ENCODE measurements around the gene UVSSA. TPM values are rescaled to one million over a fixed set of nuclear protein-coding genes. Genes with fewer than 3 reads are reported as not detected.
"Not testable (repeated sequence)": the region's sequence is repeated elsewhere in the genome, so short reads cannot be mapped to it uniquely, and the experiment has no call there.

Gene UVSSA
- total RNA-seq, 1 donor = 16.0 TPM

DNA sequence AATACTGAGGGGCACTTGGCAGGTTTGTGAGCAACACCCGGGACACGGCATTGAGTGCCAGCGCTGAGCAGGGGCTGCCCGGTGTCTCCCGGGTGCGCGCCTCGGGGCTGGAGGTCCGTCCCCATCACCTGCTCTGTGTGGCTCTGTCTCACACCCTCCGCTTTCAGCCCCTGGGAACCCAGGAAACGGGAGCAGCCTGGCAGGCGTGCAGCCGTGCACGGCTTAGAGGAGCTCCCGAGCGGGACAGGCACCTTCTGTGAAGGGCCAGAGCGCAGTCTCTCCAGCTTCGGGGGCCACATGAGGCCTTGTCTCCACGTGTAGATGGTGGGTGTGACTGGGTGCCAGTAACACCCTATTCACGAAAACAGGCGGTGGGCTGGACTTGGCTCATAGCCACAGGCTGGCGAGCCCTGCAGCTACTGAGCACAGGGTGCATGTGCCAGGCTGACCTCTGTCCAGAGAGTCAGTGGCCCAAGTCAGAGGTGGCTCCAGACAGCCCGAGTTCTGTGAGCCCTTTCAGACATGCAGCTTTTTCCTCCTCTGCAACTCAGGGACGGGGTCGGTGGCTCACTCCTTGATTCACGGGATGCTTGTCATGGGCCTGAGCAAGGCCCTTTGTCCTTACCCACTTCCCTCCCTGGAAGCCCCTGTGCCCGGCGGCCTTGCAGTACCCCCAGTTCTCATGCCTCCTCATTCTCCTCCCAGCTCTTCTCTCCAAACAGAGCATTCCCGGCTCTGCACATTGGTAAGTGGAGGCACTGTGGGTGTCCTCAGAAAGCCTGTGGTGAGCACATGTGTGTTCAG is 23.5 kb downstream of the UVSSA start:
- Histone ChIP-seq H3K4me3 (ENCODE audit: low read length) (no peak overlapping the region), H3K9me3 (ENCODE audit: low read depth, low read length) (no peaks in the 10 kb centered on the region), H3K27me3 (ENCODE audit: insufficient read depth, low read length) (no peaks in the 10 kb centered on the region), H3K4me1 (ENCODE audit: insufficient read depth, low read length) (no peaks in the 10 kb centered on the region)

DNA sequence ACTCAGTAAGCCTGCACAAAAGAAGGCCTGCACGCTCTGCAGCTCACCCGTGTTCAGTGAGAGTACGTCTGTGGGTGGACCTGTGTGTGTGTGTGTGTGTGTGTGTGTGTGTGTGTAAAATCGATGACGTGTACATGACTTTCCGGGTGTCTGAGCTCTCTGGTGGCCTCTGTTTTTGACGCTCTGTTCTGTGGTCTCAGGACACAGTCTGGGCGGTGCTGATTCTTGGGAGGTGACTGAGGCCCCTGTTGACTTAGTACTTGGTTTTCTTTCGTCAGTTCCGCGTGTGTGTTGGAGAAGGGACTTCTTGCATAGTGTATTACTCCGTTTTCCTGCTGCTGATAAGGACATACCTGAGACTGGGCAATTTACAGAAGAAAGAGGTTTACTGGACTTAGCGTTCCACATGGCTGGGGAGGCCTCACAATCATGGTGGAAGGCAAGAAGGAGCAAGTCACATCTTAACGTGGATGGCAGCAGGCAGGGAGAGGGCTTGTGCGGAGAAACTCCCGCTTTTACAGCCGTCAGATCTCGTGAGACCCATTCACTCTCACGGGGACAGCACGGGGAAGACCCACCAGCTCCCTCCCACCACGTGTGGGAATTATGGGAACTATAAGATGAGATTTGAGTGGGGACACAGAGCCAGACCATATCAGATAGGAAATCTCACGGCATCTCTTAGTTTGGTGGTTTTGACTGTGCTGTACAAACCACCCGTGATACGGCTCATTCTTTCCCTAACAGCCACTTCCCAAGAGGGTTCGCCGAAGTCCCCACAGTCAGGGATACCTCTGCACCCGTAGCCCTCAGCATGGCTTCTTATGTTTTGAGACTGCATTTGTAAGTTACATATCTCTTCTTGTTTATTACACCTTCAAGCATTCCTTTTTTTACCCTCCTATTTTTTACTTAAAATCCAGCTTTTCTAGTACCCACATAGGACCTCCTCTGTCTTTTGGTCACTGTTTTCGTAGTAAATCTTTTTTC is 24.5 kb downstream of the UVSSA start:
- Histone ChIP-seq H3K9me3 (ENCODE audit: low read depth, low read length) (no peaks in the 10 kb centered on the region), H3K4me1 (ENCODE audit: insufficient read depth, low read length) (no peaks in the 10 kb centered on the region), H3K27me3 (ENCODE audit: insufficient read depth, low read length) (no peaks in the 10 kb centered on the region), H3K4me3 (ENCODE audit: low read length) (no peak overlapping the region)

DNA sequence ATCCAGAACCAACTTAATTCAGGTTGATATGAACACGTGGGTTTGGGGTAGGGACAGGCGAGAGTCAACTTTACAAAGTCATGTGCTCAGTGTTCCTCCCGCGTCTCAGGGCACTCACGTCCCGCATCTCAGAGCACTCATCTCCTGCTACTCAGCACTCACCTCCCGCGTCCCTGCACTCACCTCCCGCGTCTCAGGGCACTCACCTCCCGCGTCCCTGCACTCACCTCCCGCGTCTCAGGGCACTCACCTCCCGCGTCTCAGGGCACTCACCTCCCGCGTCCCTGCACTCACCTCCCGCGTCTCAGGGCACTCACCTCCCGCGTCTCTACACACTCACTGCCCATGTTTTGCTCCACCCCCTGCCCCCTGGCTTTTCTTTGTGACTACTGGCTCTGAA is 25.6 kb downstream of the UVSSA start:
- H3K4me1 ChIP-seq (ENCODE audit: insufficient read depth, low read length) = not testable (repeated sequence)

DNA sequence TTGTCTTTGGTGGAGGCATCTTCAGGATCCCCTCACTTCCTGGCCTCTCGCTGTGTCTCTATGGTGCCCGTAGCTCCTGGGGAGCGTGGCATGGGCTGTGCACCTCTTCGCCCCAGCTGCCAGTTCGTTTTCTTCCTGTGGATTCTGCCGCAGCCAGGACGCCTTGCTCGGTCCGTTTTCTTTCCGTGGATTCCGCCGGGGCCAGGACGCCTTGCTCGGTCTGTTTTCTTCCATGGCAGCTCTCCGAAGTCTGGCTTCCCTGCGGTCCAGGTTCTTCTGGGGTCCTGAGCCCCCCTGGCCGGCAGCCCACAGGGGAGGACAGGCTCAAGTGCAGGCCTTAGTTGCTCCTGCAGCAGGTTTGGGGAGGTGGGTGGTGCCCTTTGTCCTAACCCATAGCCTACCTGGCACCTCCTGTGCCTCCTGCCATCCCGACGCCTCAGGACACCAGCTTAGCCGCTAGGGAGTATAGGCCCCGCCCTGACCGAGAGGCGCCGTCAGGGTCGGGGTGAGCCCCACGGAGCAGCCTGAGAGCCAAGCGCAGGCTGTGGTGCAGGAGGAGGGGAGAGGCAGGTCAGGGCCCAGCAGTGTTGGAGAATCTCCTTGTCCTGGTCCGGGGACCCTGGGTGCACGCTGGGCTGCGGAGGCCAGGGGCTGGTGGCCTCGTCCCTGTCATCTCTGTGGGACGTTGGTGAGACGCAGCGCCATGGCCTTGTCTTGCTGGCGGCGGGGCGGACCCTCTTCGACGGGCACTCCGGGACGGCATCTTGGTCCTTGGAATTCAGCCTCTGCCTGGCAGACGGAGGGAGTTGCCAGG is 27.1 kb downstream of the UVSSA start:
- Histone ChIP-seq H3K4me1 (ENCODE audit: insufficient read depth, low read length) (no peaks in the 10 kb centered on the region), H3K4me3 (ENCODE audit: low read length) (no peak overlapping the region), H3K27me3 (ENCODE audit: insufficient read depth, low read length) (no peaks in the 10 kb centered on the region), H3K9me3 (ENCODE audit: low read depth, low read length) (no peaks in the 10 kb centered on the region)

More for the DNA sequence above, 25.6 kb downstream of the UVSSA start:
- H3K27me3 ChIP-seq (ENCODE audit: insufficient read depth, low read length); H3K9me3 ChIP-seq (ENCODE audit: low read depth, low read length); H3K4me3 ChIP-seq (ENCODE audit: low read length): not testable (repeated sequence)

DNA sequence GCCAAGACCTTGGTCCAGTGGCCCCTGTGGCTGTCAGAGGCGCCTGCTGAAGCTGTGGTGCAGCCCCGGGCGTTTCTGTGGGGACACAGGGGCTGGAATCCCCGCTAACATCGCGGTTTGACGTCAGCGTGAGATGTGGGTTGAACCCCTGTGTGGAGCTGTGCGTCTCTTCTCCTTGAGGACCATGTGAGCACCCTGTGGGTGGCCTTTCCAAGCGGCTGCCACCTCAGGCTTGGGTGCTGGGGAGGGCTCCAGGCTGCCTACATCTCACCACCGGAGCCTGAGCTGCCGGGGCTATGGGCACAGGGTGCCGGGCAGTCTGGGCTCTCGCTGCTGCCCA is 27.7 kb downstream of the UVSSA start:
- Histone ChIP-seq H3K4me3 (ENCODE audit: low read length) (no peak overlapping the region), H3K27me3 (ENCODE audit: insufficient read depth, low read length) (no peaks in the 10 kb centered on the region), H3K4me1 (ENCODE audit: insufficient read depth, low read length) (no peaks in the 10 kb centered on the region), H3K9me3 (ENCODE audit: low read depth, low read length) (no peaks in the 10 kb centered on the region)

DNA sequence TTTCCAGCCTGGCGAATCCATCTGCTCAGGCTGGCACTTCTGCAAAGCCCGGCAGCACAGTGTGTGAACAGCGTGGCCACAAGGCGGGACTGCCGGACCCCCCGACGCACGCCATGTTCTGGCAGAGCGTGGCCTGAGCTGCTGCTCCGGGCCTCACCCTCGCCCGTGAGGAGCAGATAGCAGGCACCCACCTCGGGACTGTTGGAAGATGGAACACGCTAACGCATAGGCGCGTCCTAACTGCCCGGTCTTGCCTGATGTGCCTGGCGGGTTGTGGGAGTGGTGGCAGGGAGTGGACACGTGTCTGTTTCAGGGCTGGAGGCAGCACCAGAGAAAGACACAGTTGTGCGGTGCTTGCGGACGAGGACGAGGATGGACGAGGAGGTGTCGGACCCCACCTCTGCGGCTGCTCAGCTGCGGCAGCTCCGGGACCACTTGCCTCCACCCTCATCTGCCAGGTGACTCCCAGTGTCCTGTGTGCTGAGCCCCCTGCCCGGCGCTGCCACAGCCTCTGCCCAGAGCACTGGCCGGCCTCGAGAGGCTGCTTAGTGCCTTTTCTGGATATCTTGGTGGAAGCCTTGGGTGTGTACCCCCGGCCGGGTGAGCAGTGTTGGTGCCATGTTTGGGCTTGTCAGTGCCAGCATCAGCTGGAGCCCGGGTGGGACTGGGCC is 28.2 kb downstream of the UVSSA start:
- no peak overlapping the region for H3K4me3 ChIP-seq (ENCODE audit: low read length)
- H3K27me3 ChIP-seq (ENCODE audit: insufficient read depth, low read length) = no peaks in the 10 kb centered on the region
- no peaks in the 10 kb centered on the region for H3K9me3 ChIP-seq (ENCODE audit: low read depth, low read length)
- no peaks in the 10 kb centered on the region for H3K4me1 ChIP-seq (ENCODE audit: insufficient read depth, low read length)

DNA sequence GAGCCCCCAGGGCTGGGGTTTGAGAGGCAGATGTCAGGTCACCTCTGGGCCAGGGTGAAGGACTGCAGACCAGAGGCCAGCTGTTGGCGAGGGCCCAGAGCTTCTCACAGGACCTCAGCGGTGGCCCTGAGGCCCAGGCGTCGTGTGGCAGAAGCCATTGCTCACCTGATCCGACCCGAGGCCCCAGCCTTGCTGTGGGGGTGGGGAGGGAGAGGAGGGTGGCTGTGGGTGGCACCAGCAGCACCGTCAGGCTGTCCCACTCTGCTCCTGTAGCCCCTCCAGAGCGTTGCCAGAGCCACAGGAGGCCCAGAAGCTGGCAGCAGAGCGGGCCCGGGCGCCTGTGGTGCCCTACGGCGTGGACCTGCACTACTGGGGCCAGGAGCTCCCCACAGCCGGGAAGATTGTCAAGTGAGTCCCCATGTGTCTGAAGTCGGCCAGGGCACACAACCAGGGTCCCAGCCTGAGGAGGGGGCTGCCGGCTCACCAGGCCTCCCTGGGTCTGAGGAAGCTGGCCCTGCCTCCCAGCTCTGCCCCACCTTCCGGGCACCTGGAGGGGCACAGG is 28.8 kb downstream of the UVSSA start:
- no peaks in the 10 kb centered on the region for H3K27me3 ChIP-seq (ENCODE audit: insufficient read depth, low read length)
- H3K9me3 ChIP-seq (ENCODE audit: low read depth, low read length) = no peaks in the 10 kb centered on the region
- H3K4me3 ChIP-seq (ENCODE audit: low read length) = no peak overlapping the region
- no peaks in the 10 kb centered on the region for H3K4me1 ChIP-seq (ENCODE audit: insufficient read depth, low read length)

DNA sequence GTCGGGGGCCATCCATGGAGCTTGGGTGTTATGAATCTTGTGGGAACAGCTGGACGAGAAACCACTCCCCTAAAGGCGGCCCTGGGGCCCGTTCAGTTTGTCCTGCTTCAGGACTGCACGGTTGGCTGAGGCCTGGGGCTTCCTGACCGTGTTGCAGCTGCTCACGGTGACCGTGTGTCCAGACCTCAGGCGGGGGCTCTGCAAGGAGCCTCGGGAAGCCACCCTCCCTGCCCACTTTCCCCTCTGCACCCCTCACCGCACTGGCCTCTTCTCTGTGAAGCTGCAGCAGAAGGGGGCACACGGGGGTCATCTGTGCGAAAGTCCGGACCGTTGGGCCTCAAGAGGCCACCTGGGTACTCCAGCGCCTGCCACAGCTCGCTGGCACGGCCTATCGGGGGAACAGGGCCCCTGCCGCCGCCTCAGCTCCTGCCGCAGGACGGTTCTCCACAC is 29.4 kb downstream of the UVSSA start:
- no peaks in the 10 kb centered on the region for H3K9me3 ChIP-seq (ENCODE audit: low read depth, low read length)
- no peak overlapping the region for H3K4me3 ChIP-seq (ENCODE audit: low read length)
- no peaks in the 10 kb centered on the region for H3K4me1 ChIP-seq (ENCODE audit: insufficient read depth, low read length)
- H3K27me3 ChIP-seq (ENCODE audit: insufficient read depth, low read length) = no peaks in the 10 kb centered on the region

DNA sequence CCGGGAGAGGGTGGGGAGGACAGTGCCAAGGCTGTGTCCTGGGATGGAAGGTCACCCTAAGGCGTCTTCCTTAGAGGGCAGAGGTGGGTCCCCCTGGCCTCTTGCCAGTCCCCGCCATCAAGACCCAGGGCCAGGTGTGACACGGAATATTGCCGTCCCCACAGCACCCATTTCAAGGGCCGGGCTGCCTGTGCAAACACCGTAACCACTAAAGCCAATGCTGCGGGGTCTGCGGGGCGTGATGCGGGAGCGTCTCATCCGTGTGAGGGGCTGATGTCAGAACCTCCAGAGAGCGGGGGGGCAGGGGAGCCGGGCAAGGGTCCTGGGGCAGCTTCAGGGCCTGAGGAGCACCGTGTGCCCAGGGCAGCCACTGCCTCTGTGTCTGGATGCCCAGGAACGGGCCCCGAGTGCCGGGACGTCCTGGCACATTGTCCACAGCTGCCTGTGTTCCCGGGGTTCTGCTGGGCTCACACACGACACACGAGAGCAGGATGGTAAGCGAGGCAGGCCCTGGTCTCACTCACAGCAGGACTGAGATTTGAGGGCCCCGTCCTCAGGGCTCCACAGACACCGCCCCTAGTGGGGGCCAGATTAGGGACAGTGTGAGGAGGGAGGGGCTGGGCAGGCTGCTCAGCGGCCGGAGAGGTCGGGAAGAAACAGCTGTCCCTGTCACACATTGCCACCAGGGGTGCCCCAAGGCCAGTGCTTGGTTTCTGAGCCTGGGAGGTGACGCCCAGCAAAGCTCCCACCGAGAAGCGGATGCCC is 30.0 kb downstream of the UVSSA start:
- H3K4me3 ChIP-seq (ENCODE audit: low read length) = no peak overlapping the region
- H3K9me3 ChIP-seq (ENCODE audit: low read depth, low read length) = no peaks in the 10 kb centered on the region
- H3K27me3 ChIP-seq (ENCODE audit: insufficient read depth, low read length) = no peaks in the 10 kb centered on the region
- no peaks in the 10 kb centered on the region for H3K4me1 ChIP-seq (ENCODE audit: insufficient read depth, low read length)

DNA sequence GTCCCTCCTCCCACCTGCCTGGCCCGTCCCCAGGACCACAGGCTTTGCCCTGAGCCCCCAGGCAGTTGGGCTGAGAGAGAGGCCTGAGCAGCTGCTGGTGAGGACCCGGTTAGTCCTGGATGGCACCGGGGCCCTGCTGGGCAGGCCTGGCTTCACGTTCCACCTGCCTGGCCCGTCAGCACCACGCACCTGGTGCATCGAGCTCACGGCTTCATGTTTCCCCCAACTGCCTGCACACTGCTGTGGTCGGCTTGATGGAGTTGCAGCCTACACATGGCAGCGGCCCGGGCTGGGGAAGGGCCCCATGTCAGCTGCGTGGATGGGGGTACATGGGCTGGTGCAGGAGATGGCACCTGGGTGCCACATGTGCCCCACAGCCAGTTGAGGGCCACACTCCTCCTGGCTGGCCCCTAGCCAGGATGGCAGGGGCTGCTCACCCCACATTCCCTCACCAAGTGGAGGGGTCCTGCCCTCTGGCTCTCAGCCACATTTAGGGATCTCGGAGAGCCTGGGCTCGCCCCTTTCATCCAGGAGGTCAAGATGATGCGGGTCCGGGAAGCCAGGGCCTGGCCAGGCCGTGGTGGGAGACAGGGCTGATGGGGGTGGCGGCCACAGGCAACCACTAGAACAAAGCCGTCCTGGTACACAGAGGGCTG is 30.7 kb downstream of the UVSSA start:
- H3K9me3 ChIP-seq (ENCODE audit: low read depth, low read length) = no peaks in the 10 kb centered on the region
- H3K27me3 ChIP-seq (ENCODE audit: insufficient read depth, low read length) = no peaks in the 10 kb centered on the region
- no peaks in the 10 kb centered on the region for H3K4me1 ChIP-seq (ENCODE audit: insufficient read depth, low read length)
- no peak overlapping the region for H3K4me3 ChIP-seq (ENCODE audit: low read length)

DNA sequence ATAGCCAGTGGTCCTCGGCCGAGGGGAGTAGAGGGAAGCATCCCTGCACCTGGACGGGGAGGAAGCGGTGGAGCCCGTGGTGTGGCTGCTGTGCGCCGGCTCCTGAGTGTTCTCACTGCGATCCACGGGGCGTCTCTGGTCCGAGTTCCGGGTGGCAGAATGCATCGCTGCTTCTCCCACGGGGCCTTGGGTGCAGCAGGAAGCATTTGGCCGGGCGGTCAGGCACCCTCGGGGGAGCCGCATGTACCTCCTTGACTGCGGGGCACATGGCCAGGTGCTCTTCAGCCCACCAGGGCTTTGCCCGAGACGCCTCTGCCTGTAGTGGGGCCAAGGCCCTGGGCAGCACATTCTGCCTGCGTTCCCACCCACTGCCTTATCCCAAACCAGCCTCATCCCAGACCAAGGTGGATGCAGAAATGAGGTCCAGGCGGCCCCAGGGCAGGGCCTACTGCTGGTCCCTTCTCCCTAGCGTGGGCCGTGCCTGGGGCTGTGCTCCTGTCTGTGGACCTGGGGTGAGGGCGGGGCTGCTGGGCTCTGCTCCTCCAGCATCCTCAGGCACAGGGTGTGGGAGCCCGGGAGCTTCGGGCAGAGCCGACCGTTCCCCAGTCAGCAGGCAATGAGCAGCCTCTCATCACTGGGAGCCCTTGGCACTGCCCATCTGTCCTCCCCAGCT is 31.7 kb downstream of the UVSSA start:
- no peaks in the 10 kb centered on the region for H3K9me3 ChIP-seq (ENCODE audit: low read depth, low read length)
- no peaks in the 10 kb centered on the region for H3K27me3 ChIP-seq (ENCODE audit: insufficient read depth, low read length)
- no peak overlapping the region for H3K4me3 ChIP-seq (ENCODE audit: low read length)
- H3K4me1 ChIP-seq (ENCODE audit: insufficient read depth, low read length) = no peaks in the 10 kb centered on the region

DNA sequence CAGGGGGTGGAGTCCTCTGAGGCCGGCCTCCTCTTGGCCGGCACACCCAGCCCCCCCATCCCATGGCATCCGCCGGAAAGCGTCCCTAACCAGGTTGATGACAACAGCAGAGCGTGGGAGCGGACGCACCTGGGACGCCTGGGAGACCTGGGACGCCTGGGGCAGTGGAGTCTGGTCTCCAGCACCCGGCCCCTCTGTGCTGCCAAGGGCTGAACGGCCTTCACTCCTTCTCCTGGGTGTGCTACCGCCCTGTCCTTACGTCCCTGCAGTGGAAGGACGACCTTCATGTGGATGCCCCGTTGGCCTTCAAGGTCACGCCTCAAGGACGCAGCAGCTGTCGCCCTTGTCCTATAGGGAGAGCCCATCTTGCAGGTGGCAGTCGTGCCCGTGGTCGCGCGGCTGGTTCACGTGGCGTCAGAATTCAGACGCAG is 32.4 kb downstream of the UVSSA start:
- no peaks in the 10 kb centered on the region for H3K4me1 ChIP-seq (ENCODE audit: insufficient read depth, low read length)
- H3K27me3 ChIP-seq (ENCODE audit: insufficient read depth, low read length) = no peaks in the 10 kb centered on the region
- no peak overlapping the region for H3K4me3 ChIP-seq (ENCODE audit: low read length)
- H3K9me3 ChIP-seq (ENCODE audit: low read depth, low read length) = no peaks in the 10 kb centered on the region
